ENCODE results near the gene YDJC.

Gene YDJC

GRCh38 chr22:21672107-21672629 lies 42.3 kb upstream of the YDJC start:
- no peak overlapping the region for H3K27ac ChIP-seq

GRCh38 chr22:21669026-21669425 lies 39.2 kb upstream of the YDJC start:
- TF ChIP-seq ZFX (IDR thresholded peaks at IDR 0.05) (no peak), CTCF (conservative IDR thresholded peaks at IDR 0.05) (no peak)
- peak overlapping the region; percentile 69 for H3K27ac ChIP-seq

More at GRCh38 chr22:21672107-21672629, 42.3 kb upstream of the YDJC start:
- TF ChIP-seq ZFX (IDR thresholded peaks at IDR 0.05) = no peak
- TF ChIP-seq CTCF (conservative IDR thresholded peaks at IDR 0.05) = no peak

- H3K27ac ChIP-seq = peak overlapping the region; percentile 87
- TF ChIP-seq CTCF (conservative IDR thresholded peaks at IDR 0.05) = no peak
- no peak for TF ChIP-seq ZFX (IDR thresholded peaks at IDR 0.05)
Observed at GRCh38 chr22:21666786-21667185, 37.0 kb upstream of the YDJC start.

- TF ChIP-seq ZFX (IDR thresholded peaks at IDR 0.05) (no peak), CTCF (conservative IDR thresholded peaks at IDR 0.05) (no peak)
Observed at GRCh38 chr22:21665047-21665851, 35.4 kb upstream of the YDJC start.

GRCh38 chr22:21663738-21664137 lies 33.9 kb upstream of the YDJC start:
- TF ChIP-seq CTCF (conservative IDR thresholded peaks at IDR 0.05) (no peak), ZFX (IDR thresholded peaks at IDR 0.05) (no peak)
- no peak overlapping the region for H3K27ac ChIP-seq

More at GRCh38 chr22:21665047-21665851, 35.4 kb upstream of the YDJC start:
- peak overlapping the region; percentile 87 for H3K27ac ChIP-seq

- no peak for TF ChIP-seq CTCF (conservative IDR thresholded peaks at IDR 0.05)
- TF ChIP-seq ZFX (IDR thresholded peaks at IDR 0.05) = no peak
- no peak overlapping the region for H3K27ac ChIP-seq
Observed at GRCh38 chr22:21661991-21662390, 32.2 kb upstream of the YDJC start.

GRCh38 chr22:21660904-21661303 lies 31.1 kb upstream of the YDJC start:
- H3K27ac ChIP-seq = no peak overlapping the region

More at GRCh38 chr22:21660904-21661303, 31.1 kb upstream of the YDJC start:
- no peak for TF ChIP-seq CTCF (conservative IDR thresholded peaks at IDR 0.05)
- no peak for TF ChIP-seq ZFX (IDR thresholded peaks at IDR 0.05)

All from C4-2B (cell line).